PC-9 (cell line): Measurements from ENCODE around the gene NASP. TPM values are rescaled to one million over a fixed set of nuclear protein-coding genes. Genes with fewer than 3 reads are reported as not detected.

Source experiments
- BruUV-seq: library from RNA; stranded (reverse); fragments of 400-500 nt; replicated peaks from 2 replicates; lab custom pipeline; 2021; lab: Mats Ljungman, UMichigan
- CTCF ChIA-PET: fragments of 300-600 bp; sonication (Branson Sonifier 250); formaldehyde crosslinking; loops from one replicate; lab custom pipeline; 2022; ENCODE audit warnings: antibody characterized with exemption; lab: Charles Lee
- POLR2A ChIA-PET: fragments of 300-600 bp; sonication (Branson Sonifier 250); formaldehyde crosslinking; loops from one replicate; lab custom pipeline; 2022; ENCODE audit warnings: antibody characterized with exemption; ENCODE audit not compliant: unreplicated experiment; lab: Charles Lee
- DNase-seq, 2 experiments: peaks; one replicate each; pipeline versions ENCODE4 v3.0.0 to v3.0.0-alpha.2; 2015 to 2022; ENCODE audit warnings: mixed read lengths in 1 of 2
- H2AFZ ChIP-seq: fragments of 200-600 bp; sonication (generic); 2 replicates; pipeline ENCODE4 v1.8.1; 2017; ENCODE audit warnings: antibody characterized with exemption
- H3F3A ChIP-seq: fragments of 200-600 bp; sonication (generic); 2 replicates; pipeline ENCODE4 v1.8.1; 2017; ENCODE audit warnings: antibody characterized with exemption, mild to moderate bottlenecking, low read depth; ENCODE audit not compliant: insufficient read depth
- H3K27ac ChIP-seq: fragments of 200-600 bp; sonication (generic); 2 replicates; pipeline ENCODE4 v1.6.1; 2016; ENCODE audit warnings: mixed run types
- H3K27me3 ChIP-seq: fragments of 200-600 bp; sonication (generic); 2 replicates; pipeline ENCODE4 v1.6.1; 2016; ENCODE audit warnings: low read depth, mixed run types; ENCODE audit not compliant: insufficient read depth
- H3K36me3 ChIP-seq: fragments of 200-600 bp; sonication (generic); 2 replicates; pipeline ENCODE4 v1.6.1; 2016; ENCODE audit warnings: low read depth, mixed run types
- H3K4me1 ChIP-seq: fragments of 200-600 bp; sonication (generic); replicated peaks from 2 replicates; pipeline ENCODE4 v1.6.1; 2016; ENCODE audit warnings: mixed run types; ENCODE audit not compliant: insufficient read depth
- H3K4me2 ChIP-seq: fragments of 200-600 bp; sonication (generic); 2 replicates; pipeline ENCODE4 v1.6.1; 2017; ENCODE audit warnings: mixed run types
- H3K4me3 ChIP-seq: fragments of 200-600 bp; sonication (generic); 2 replicates; pipeline ENCODE4 v1.6.1; 2016; ENCODE audit warnings: mixed run types
- H3K79me2 ChIP-seq: fragments of 200-600 bp; sonication (generic); 2 replicates; pipeline ENCODE4 v1.6.1; 2017; ENCODE audit warnings: low read depth, mixed run types
- H3K9me2 ChIP-seq: fragments of 200-600 bp; sonication (generic); 2 replicates; pipeline ENCODE4 v1.8.1; 2017; ENCODE audit warnings: mild to moderate bottlenecking; ENCODE audit not compliant: insufficient read depth
- H3K9me3 ChIP-seq: fragments of 200-600 bp; sonication (generic); 2 replicates; pipeline ENCODE4 v1.8.1; 2016; ENCODE audit warnings: low read depth; ENCODE audit not compliant: insufficient read depth
- H4K20me1 ChIP-seq: fragments of 200-600 bp; sonication (generic); 2 replicates; pipeline ENCODE4 v1.8.1; 2017; ENCODE audit not compliant: insufficient read depth
- EZH2 ChIP-seq: fragments of 200-600 bp; sonication (generic); IDR thresholded peaks from 2 replicates; pipeline ENCODE4 v1.8.0; 2017; ENCODE audit warnings: antibody characterized with exemption, low read depth
- intact Hi-C: fragments of 100-400 bp; cut with micrococcal nuclease; formaldehyde crosslinking; loops from one replicate; pipeline ENCODE4 v1.10.0; 2022; ENCODE audit not compliant: unreplicated experiment
- total RNA-seq: library from RNA; stranded (reverse); gene quantifications from 2 replicates; pipeline ENCODE4 v1.2.3, GENCODE V29; 2021
- TF ChIP-seq, protein P1 (sequence below): fragments of 200-600 bp; sonication (generic); conservative IDR thresholded peaks from 2 replicates; pipeline ENCODE4 v1.6.1; 2017; ENCODE audit warnings: mixed run types, antibody characterized with exemption, mild to moderate bottlenecking, moderate library complexity

Gene NASP
- total RNA-seq, 1 experiment from 2014 or later: 221 TPM

DNA sequence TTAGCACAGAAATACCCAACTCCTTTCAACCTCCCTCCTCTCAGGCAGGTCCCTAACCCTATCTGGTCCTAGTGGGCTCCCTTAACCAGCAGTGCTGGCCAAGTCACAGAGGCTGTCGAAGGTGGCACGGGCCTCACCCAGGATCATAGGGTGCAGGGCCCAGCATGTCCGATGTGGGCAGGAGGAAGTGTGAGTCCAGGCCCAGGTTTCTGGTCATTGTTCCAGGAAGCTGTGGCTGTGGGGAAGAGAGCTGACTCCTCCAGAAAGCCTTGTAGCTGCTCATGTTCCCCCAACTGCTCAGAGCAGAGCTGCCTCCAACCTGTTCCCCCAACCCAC is 37.6 kb downstream of the NASP start:
- no peaks in the 10 kb centered on the region for H4K20me1 ChIP-seq
- BruUV-seq: no TSS peak
- DNase-seq: no peak
- no peaks in the 10 kb centered on the region for H3K27me3 ChIP-seq
- H3K4me2 ChIP-seq: no peak overlapping the region
- no peaks in the 10 kb centered on the region for H3K4me1 ChIP-seq
- peaks cover 7% of the 10 kb centered on the region; the same call in 1 of the 2 replicates for H3K36me3 ChIP-seq
- no peak overlapping the region for H3K27ac ChIP-seq
- TF ChIP-seq EZH2: no peak
- TF ChIP-seq, protein P1, sequence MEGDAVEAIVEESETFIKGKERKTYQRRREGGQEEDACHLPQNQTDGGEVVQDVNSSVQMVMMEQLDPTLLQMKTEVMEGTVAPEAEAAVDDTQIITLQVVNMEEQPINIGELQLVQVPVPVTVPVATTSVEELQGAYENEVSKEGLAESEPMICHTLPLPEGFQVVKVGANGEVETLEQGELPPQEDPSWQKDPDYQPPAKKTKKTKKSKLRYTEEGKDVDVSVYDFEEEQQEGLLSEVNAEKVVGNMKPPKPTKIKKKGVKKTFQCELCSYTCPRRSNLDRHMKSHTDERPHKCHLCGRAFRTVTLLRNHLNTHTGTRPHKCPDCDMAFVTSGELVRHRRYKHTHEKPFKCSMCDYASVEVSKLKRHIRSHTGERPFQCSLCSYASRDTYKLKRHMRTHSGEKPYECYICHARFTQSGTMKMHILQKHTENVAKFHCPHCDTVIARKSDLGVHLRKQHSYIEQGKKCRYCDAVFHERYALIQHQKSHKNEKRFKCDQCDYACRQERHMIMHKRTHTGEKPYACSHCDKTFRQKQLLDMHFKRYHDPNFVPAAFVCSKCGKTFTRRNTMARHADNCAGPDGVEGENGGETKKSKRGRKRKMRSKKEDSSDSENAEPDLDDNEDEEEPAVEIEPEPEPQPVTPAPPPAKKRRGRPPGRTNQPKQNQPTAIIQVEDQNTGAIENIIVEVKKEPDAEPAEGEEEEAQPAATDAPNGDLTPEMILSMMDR: no peak
- no peaks in the 10 kb centered on the region for H3K9me2 ChIP-seq
- POLR2A ChIA-PET: no interaction called here
- intact Hi-C loops: no loop called here
- peaks cover 54% of the 10 kb centered on the region; the same call in 1 of the 2 replicates for H3F3A ChIP-seq
- no peak overlapping the region for H3K4me3 ChIP-seq
- no peaks in the 10 kb centered on the region for H3K9me3 ChIP-seq
- no peaks in the 10 kb centered on the region for H3K79me2 ChIP-seq
- no peak overlapping the region for H2AFZ ChIP-seq
- CTCF ChIA-PET: no interaction called here

DNA sequence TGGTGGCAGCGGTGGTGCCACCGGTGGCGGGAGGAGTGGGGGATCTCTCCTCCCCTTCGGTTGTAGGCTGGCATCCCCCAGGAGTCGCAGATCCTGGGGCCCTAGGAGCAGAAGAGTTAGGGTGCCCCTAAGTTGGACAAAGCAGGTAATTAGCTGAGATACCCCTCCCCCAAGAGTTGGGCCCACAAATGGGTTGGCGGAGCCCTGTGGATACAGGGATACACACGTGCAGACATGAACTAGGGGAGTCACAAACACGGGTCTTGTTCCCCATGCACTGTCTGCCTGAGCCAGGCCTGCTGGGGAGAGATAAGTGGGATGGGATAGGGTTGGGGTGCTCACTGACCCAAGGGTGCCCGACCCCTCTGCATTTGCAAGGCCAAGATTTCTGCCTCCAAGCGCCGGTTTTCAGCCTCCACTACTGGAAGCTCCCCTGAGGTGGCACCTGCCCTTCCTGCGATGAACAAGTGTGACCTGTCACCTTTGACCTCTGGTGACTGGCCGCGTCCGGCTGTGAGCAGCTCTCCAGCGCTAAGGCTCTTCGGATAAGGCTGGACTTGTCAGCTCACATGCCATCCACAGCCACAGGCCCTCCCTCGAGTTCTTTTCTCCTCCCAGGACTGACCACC is 38.2 kb downstream of the NASP start:
- H2AFZ ChIP-seq: no peak overlapping the region
- POLR2A ChIA-PET: no interaction called here
- TF ChIP-seq, protein P1: no peak
- no peak for TF ChIP-seq EZH2
- no peak overlapping the region for H3K4me3 ChIP-seq
- H3F3A ChIP-seq: peaks cover 48% of the 10 kb centered on the region; the same call in 1 of the 2 replicates
- no peak overlapping the region for H3K4me2 ChIP-seq
- H3K36me3 ChIP-seq: 0 out of 2 replicates have a peak, but pooled peaks cover 2% of the 10 kb centered on the region
- no peak overlapping the region for H3K27ac ChIP-seq
- CTCF ChIA-PET: no interaction called here
- DNase-seq: no peak
- no peaks in the 10 kb centered on the region for H4K20me1 ChIP-seq
- H3K9me3 ChIP-seq: no peaks in the 10 kb centered on the region
- H3K27me3 ChIP-seq: no peaks in the 10 kb centered on the region
- no peaks in the 10 kb centered on the region for H3K79me2 ChIP-seq
- intact Hi-C loops: no loop called here
- no peaks in the 10 kb centered on the region for H3K9me2 ChIP-seq
- no TSS peak for BruUV-seq
- H3K4me1 ChIP-seq: no peaks in the 10 kb centered on the region

DNA sequence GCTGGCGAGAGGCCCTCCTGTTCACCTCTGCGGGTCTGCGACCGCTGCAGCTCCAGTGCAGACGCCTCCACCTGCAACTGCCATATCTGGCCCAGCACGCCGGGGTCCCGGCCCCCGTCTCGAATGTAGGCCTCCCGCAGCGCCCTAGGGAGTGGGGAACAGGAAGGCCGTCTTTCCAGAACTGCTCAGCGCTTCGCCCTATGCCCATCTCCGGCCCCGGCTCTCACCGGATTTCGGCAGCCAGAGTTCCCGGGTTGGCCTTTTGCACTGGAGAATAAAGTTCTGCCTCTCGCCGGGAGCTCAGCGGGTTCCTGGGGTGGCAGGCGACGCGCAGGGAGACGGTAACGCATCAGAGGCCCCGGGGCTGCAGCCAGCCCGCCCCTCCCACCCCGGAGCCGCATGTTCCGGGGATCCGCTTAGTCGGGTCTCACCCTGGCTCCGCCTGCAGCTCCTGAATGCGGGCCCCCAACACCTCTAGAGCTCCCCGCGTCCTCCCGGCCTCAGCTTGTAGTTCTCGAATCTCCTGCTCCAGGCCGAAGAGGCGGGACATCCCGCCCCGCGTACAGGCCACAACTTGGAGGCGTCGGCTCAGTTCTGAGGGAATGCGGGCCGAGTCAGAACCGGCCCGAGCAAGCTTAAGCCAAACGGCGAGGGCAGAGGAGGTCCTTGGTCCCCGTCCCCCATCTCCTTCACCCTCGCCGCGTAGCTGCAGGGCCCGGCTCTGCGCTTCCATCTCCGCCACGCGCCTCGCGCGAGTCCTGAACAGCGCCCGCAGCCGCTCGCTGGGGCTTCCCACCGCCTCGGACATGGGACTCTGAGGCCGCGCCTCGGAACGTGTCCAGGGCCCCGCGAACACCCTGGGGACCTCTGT is 38.9 kb downstream of the NASP start:
- DNase-seq: no peak
- Histone ChIP-seq H3K9me2 (no peaks in the 10 kb centered on the region), H3F3A (peaks cover 48% of the 10 kb centered on the region; the same call in 1 of the 2 replicates), H3K36me3 (0 out of 2 replicates have a peak, but pooled peaks cover 5% of the 10 kb centered on the region), H4K20me1 (no peaks in the 10 kb centered on the region), H3K9me3 (no peaks in the 10 kb centered on the region), H3K4me3 (no peak overlapping the region), H2AFZ (no peak overlapping the region), H3K79me2 (no peaks in the 10 kb centered on the region), H3K27ac (no peak overlapping the region), H3K4me1 (no peaks in the 10 kb centered on the region), H3K27me3 (no peaks in the 10 kb centered on the region), H3K4me2 (no peak overlapping the region)
- intact Hi-C loops: no loop called here
- no TSS peak for BruUV-seq
- ChIA-PET POLR2A (no interaction called here), CTCF (interaction anchor here (0.6 kb wide), 1 partner anchor 573 kb away, joined by 14 read pairs; no protein-coding TSS in a partner anchor)
- no peak for TF ChIP-seq EZH2
- TF ChIP-seq, protein P1: no peak
